ENCODE results near the gene SDCCAG8. TPM values are rescaled to one million over a fixed set of nuclear protein-coding genes. Genes with fewer than 3 reads are reported as not detected.

SDCCAG8 gene
- total RNA-seq, 2 donors from 2014 or later: 49.0 to 56.4 TPM

DNA sequence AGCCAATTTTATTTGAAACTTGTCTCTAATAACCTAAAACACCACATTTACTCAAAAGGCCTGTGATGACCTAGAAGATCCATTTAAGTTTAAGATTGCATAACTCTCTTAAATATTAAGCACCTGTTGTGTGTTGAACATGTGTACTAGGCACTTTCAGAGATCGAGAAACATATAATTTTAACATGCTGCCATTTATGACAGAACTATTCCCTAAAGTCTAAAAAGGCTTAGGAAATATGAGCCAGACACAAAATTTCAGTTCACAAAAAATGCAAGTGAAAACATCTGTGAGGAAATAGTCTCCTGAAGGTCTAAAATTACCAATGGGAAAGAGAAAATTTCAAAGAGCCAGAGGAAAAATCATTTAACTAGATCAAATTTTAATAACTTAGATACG, 38.5 kb upstream of the SDCCAG8 start:
- H3K4me3 ChIP-seq: no peak overlapping the region
- H3K4me1 ChIP-seq: no peaks in the 10 kb centered on the region
- TF ChIP-seq POLR2A (IDR thresholded peaks at IDR 0.05): no peak
- TF ChIP-seq, protein P1, sequence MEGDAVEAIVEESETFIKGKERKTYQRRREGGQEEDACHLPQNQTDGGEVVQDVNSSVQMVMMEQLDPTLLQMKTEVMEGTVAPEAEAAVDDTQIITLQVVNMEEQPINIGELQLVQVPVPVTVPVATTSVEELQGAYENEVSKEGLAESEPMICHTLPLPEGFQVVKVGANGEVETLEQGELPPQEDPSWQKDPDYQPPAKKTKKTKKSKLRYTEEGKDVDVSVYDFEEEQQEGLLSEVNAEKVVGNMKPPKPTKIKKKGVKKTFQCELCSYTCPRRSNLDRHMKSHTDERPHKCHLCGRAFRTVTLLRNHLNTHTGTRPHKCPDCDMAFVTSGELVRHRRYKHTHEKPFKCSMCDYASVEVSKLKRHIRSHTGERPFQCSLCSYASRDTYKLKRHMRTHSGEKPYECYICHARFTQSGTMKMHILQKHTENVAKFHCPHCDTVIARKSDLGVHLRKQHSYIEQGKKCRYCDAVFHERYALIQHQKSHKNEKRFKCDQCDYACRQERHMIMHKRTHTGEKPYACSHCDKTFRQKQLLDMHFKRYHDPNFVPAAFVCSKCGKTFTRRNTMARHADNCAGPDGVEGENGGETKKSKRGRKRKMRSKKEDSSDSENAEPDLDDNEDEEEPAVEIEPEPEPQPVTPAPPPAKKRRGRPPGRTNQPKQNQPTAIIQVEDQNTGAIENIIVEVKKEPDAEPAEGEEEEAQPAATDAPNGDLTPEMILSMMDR (IDR thresholded peaks at IDR 0.05): no peak
- peaks cover 0 to 4% of the 10 kb centered on the region in 2 donors for H3K36me3 ChIP-seq (replicated peaks in 1 of 2; ENCODE audit: insufficient read depth in 1 of 2, low read depth in 2 of 2)
- no peaks in the 10 kb centered on the region for H3K9me3 ChIP-seq
- no peak overlapping the region for H3K27ac ChIP-seq
- ATAC-seq (no peak), DNase-seq (no peak)
- H3K27me3 ChIP-seq: no peaks in the 10 kb centered on the region
- intact Hi-C loops (cut with DNase I): no loop called here
- WGBS, 2 donors: 86 to 97% methylated on average over 2 of the region's 2 CpGs

GRCh38 chr1:243218059-243218458, 37.8 kb upstream of the SDCCAG8 start:
- H3K4me3 ChIP-seq: no peak overlapping the region
- no peaks in the 10 kb centered on the region for H3K4me1 ChIP-seq
- no peaks in the 10 kb centered on the region for H3K27me3 ChIP-seq
- peaks cover 0 to 4% of the 10 kb centered on the region in 2 donors for H3K36me3 ChIP-seq (replicated peaks in 1 of 2; ENCODE audit: insufficient read depth in 1 of 2, low read depth in 2 of 2)
- ATAC-seq (no peak), DNase-seq (no peak)
- intact Hi-C loops (cut with DNase I): no loop called here
- H3K9me3 ChIP-seq: no peaks in the 10 kb centered on the region
- TF ChIP-seq POLR2A (IDR thresholded peaks at IDR 0.05): no peak
- TF ChIP-seq, protein P1 (IDR thresholded peaks at IDR 0.05): no peak
- H3K27ac ChIP-seq: no peak overlapping the region

GRCh38 chr1:243227622-243228021, 28.2 kb upstream of the SDCCAG8 start:
- Histone ChIP-seq H3K4me3 (no peak overlapping the region), H3K4me1 (no peaks in the 10 kb centered on the region), H3K27ac (no peak overlapping the region), H3K9me3 (peaks cover 0 to 5% (median 0%) of the 10 kb centered on the region in 3 donors), H3K27me3 (no peaks in the 10 kb centered on the region), H3K36me3 (replicated peaks in 1 of 2; ENCODE audit: insufficient read depth in 1 of 2, low read depth in 2 of 2) (peaks cover 0 to 2% of the 10 kb centered on the region in 2 donors)
- DNase-seq (no peak), ATAC-seq (no peak)
- 72 to 82% methylated on average over 2 of the region's 2 CpGs for WGBS, 2 donors
- intact Hi-C loops (cut with DNase I): no loop called here
- TF ChIP-seq POLR2A (IDR thresholded peaks at IDR 0.05): no peak
- TF ChIP-seq, protein P1 (IDR thresholded peaks at IDR 0.05): no peak

GRCh38 chr1:243229526-243229925, 26.3 kb upstream of the SDCCAG8 start:
- DNase-seq (no peak), ATAC-seq (no peak)
- H3K9me3 ChIP-seq: peaks cover 0 to 5% (median 0%) of the 10 kb centered on the region in 3 donors
- H3K4me3 ChIP-seq: no peak overlapping the region
- H3K27ac ChIP-seq: no peak overlapping the region
- H3K27me3 ChIP-seq: no peaks in the 10 kb centered on the region
- TF ChIP-seq POLR2A (IDR thresholded peaks at IDR 0.05): no peak
- TF ChIP-seq, protein P1 (IDR thresholded peaks at IDR 0.05): no peak
- intact Hi-C loops (cut with DNase I): no loop called here
- H3K36me3 ChIP-seq (replicated peaks in 1 of 2; ENCODE audit: insufficient read depth in 1 of 2, low read depth in 2 of 2): peaks cover 0 to 2% of the 10 kb centered on the region in 2 donors
- WGBS, 2 donors: 74 to 93% methylated on average over 1 of the region's 1 CpG
- no peaks in the 10 kb centered on the region for H3K4me1 ChIP-seq

- H3K27me3 ChIP-seq: no peaks in the 10 kb centered on the region
- intact Hi-C loops (cut with DNase I): no loop called here
- H3K9me3 ChIP-seq: peaks cover 0 to 5% (median 0%) of the 10 kb centered on the region in 3 donors
- H3K4me1 ChIP-seq: no peaks in the 10 kb centered on the region
- TF ChIP-seq, protein P1 (IDR thresholded peaks at IDR 0.05): no peak
- TF ChIP-seq POLR2A (IDR thresholded peaks at IDR 0.05): no peak
- H3K36me3 ChIP-seq (replicated peaks in 1 of 2; ENCODE audit: insufficient read depth in 1 of 2, low read depth in 2 of 2): peaks cover 0 to 2% of the 10 kb centered on the region in 2 donors
- DNase-seq: no peak
- H3K4me3 ChIP-seq: no peak overlapping the region
- no peak for ATAC-seq
- H3K27ac ChIP-seq: no peak overlapping the region
Measured at GRCh38 chr1:243230914-243231313, 24.9 kb upstream of the SDCCAG8 start.

All from body of pancreas (tissue), 4 donors.